Measurements from ENCODE around the gene ABLIM2.

Gene ABLIM2

GRCh38 chr4:8118035-8118434 lies 40.6 kb downstream of the ABLIM2 start:
- no peak for DNase-seq

DNA sequence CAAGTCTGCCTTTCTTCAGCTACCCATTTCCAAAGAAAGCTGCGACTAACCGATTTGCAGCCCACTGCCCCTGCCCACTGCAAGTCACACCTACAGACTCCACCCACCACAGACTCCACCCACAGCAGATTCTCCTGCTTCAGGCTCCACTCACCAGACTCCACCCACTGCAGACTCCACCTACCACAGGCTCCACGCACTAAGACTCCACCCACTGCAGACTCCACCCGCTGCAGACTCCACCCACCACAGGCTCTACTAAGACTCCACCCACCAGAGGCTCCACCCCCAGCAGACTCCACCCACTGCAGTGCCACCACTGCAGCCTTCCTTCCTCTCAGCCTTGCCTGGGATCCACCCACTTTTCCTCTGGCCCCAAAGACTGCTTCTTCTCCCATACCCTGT lies 41.3 kb downstream of the ABLIM2 start:
- DNase-seq, result no peak

- DNase-seq, result no peak
Measured at GRCh38 chr4:8115916-8116315, 42.7 kb downstream of the ABLIM2 start.

- no peak for DNase-seq
Measured at GRCh38 chr4:8115203-8115520, 43.5 kb downstream of the ABLIM2 start.

DNA sequence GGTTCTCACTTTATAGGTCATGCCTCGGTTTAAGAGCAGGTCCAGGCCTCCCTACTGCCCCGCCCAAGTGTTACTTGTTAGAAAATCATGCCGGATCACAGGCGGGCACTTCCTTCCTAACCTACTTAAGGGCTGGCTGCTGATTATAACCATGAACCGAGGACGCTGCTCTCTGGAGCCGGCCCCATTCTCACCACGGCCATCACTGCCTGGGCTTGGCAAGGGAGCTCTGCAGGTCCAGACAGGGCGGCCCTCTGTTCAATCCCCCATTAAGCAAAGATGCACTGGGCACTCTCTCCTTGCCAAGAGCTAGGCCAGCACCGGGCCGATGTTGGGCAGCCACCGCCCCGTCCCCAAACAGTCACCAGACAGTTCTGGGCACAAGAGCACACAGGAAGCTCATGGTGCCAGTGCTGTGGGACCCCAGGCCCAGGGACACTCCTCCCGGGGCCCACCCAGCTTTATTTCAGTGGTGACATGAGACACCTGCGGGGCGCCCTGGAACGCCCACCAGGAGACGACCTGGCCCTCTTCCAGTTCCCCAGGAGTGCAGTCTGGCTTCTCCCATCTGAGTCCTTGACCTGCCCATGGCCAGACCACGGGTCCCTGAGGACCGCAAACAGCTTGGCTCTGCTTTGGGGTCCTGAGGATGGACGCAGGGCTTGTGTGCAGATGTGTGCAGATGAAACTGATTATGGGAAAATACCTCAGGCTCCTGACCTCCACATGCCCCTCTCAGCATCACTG lies 44.0 kb downstream of the ABLIM2 start:
- no peak for DNase-seq

DNA sequence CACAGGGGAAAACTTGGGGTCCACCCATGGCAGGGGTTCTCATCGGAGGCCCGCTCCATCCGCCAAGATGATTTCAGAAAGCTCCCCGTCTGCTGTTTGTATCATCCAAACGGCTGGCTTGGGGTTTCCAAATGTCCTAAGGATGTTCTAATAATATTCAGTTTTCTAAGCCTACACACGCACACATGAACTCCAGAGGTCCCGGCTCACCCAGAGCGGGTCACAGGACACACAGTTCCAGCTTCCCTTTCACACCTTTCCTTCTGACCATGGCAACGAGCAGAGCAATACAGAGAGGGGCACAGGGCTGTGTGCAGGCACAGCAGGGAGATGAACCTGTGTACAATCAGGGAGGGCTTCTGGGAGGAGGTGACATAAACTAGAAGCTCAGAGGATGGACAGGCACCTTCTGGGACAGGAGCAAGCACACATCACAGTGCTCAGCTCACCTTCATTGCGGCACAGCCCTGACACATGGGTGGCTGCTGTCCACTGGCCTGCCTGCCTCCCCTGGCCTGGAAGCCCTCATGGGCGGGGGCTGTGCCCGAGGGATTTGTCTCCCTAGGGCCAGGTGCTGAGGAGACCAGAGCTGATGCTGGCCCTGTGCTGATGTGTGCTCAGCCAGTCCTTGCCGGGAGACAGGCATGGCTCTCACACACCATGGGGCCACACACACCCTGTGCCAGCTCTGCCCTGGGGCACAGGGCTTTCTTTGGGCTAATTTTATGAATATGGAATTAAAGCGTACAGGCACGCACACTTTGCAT lies 44.8 kb downstream of the ABLIM2 start:
- DNase-seq, result no peak

DNA sequence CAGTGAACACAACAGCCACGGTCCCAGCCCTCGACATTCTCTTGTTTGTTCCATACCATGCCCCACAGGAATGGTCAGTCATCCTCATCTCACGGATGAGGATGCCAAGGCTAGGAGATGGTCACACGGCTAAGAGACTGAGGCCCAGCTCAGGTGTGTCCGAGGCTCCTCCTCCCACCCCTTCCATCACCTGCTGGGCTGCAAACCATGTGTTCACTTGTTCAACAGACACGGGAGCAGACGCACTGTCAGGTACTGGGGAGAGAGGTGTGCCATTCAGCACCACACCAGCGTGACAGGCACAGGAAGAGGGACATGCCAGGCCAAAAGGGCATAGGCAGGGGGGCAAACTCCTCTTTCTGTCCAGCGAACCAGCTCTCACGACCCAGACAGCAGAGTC lies 45.9 kb downstream of the ABLIM2 start:
- no peak for DNase-seq

- no peak for DNase-seq
Measured at GRCh38 chr4:8112036-8112576, 46.5 kb downstream of the ABLIM2 start.

DNA sequence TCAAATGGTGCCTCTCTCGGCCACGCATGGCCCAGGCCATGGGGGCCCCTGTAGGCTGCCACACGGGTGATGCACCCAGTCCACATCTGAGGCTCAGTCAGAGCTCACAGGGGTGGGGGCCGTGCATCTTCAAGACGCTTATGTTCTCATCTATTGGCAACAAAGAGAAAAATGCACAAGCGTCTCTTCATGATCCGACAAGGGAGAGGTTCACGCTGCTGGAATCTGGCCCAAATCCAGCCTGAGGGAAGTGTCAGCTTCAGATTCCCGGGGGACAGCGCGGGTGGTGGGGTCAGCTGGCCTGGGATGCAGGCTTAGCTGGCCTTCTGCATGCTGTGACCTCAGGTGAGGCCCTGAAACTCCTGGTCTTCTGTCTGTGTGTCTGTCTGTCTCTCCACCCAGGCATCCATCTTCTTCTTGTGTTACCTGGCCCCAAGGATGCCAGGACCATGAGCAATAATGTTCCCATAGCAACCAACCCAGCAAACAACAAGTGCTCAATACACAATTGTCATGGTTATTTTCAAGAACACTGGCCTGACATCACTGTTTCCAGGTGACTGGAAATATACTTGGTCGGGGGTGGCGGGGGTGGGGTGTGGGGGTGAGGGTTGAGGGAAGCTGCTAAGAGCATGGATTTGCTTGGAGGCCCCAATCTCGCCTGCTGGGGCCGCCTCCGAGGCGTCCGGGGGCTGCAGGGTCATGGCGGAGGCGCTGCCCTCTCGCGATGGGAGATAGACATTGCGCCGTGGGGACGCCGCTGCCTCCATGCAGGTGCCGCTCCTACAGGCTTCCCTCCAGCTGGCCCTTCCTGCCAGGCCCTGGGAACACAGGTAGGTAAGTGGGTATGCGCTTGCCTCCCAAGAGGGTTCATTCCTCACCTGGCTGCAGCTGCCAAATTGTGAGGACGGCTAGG lies 48.3 kb downstream of the ABLIM2 start:
- DNase-seq, result no peak

DNA sequence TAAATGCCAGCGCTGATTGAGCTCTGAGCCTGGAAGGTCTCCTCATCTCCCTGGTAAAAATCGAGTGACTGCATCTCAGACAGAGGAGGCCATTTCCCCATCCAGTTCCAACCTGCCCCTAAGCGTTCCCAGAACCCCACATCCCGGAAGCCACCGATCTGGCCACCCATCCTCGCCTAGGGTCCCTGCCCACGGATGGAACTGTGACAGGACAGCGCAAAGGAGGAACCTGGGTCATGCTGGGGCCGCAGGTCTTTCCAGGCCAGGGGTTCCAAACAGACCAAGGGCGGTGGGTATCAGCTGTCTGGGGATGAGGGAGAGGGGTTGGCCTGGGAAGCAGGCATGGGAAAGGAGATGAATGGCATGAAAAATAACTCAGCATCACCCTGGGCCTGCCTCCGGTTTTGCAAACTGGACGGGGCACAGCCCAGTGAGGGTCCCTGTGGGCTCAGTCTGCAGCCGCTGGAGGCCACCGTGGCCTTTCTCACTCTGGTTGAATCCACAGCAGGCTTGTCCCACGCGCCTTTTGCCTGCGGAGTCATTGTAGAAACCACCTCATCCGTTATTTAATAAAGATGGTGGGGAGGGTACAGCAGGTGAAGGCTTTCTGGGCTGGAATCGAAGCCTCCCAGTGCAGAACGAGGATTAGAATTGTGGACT lies 49.1 kb downstream of the ABLIM2 start:
- DNase-seq, result no peak

GRCh38 chr4:8108991-8109390 lies 49.6 kb downstream of the ABLIM2 start:
- DNase-seq, result no peak

DNA sequence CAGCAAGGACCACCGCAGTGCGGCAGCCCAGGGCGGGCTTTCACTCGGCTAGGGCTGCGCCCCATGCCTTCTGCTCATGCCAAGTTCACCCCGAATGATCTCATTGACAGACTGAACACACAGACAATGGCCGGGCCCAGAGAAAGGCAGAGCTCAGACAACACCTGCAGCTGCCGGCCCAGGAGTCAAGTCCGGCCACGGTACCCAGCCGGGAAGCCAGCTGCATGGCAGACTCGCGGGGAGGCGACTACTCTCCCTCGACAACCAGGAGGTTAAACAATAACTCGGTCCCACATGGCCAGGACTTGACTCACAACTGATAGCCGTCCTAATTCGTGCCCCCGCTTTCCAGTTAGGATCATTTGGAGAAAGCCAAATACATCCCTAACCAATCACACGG lies 50.4 kb downstream of the ABLIM2 start:
- no peak for DNase-seq

DNA sequence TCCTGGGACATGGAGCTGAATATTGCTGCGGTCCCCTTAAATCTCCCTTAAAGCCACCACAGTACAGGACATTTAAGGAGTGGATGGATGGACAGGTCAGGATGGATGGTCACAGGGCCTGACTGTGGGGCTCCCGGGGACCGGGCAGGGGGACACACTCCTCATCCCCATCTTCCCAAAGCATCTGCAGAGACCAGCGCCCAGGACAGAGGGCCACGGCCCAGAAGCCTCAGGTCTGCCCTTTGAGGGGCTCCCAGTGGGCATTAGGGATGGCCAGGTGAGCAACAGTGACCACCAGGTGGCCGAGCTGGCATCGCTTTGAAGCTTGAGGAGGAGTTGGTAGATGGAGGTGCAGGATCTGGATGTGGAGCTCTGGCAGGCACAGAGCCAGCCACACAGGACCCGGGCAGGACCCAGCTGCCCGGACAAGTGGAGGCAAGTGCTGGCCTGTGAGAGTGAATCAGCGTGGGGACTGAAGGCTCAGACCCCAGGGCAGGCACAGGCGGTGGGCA lies 51.4 kb downstream of the ABLIM2 start:
- no peak for DNase-seq

DNA sequence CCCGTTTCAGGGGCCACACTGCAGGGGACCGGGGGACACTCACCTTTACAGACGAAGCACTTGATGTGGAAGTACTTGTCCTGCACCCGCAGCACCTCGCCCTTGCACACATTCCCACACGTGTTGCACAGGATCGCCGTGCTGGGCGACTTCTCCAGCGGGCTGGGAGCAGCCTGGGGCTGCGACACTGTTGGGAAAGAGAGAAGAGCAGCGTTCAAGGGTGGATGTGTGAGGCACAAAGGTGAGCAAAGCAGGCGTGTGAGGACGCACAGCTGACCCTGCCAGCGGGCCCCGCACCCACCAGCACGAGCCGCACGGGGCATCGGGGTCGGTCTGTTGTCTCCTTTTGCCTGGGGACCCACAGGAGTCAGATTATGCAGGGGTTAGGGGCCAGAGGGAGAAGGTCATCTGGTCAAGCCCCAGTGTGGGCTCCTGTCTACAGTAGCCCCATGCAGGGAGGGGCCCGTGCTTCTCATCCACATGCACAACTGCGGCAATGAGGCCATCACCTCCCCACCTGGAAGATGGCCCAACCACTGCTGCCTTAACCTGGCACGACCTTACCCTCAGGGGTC lies 52.1 kb downstream of the ABLIM2 start:
- no peak for DNase-seq

- DNase-seq, result no peak
Measured at GRCh38 chr4:8105306-8106100, 53.1 kb downstream of the ABLIM2 start.

DNA sequence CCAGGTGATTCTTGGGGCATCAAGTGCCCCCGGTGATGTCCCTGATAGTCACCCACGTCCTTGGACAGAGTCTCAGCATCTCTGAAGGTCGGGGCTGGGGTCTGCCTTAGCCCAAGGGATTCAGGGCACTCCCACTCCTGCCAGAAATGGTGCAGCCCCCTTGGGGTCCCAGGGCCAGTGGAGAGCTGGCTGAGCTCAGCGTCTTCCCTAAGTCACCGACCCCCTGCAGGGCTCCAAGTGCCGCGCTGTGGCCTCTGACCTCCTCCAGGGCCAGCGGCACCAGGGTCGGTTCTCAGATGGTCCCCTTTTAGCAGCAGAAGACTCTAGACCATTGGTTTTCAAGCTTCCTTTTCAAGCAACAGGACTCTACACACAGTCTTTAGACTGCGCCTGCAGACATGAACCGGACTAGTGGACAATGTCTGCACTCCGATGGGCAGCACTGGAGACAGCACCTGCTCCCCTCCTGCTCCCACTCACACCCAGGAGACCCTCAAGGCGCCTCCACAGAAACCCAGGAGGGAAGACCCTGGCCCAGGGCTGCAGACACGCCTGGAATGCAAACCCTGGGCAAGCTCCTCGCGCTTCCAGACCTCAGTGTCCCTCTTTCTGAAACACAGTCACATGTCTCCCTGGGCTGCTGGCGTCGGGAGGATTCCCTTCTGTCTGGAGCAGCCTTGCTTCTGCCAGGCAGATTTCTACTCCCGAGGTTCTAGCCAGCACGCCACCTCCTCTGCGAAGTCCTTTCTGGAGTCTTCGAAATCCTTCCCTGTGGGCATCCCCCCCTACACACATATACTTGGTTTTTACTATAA lies 53.9 kb downstream of the ABLIM2 start:
- no peak for DNase-seq

- DNase-seq, result no peak
Measured at GRCh38 chr4:8103421-8104390, 54.9 kb downstream of the ABLIM2 start.

GRCh38 chr4:8102831-8103230 lies 55.8 kb downstream of the ABLIM2 start:
- no peak for DNase-seq

- no peak for DNase-seq
Measured at GRCh38 chr4:8102076-8102355, 56.6 kb downstream of the ABLIM2 start.

Measured in activated gamma-delta T cell treated with Interleukin-2 at 50 U/mL for 16 hours (primary cell).